NK-92 (cell line): ENCODE results near the gene SUCO.
"Not testable (repeated sequence)": the region's sequence is repeated elsewhere in the genome, so short reads cannot be mapped to it uniquely, and the experiment has no call there.

Source experiments
- DNase-seq: peaks from one replicate; lab custom pipeline; 2025; ENCODE audit not compliant: unreplicated experiment; lab: John Stamatoyannopoulos, UW

The SUCO gene, protein sequence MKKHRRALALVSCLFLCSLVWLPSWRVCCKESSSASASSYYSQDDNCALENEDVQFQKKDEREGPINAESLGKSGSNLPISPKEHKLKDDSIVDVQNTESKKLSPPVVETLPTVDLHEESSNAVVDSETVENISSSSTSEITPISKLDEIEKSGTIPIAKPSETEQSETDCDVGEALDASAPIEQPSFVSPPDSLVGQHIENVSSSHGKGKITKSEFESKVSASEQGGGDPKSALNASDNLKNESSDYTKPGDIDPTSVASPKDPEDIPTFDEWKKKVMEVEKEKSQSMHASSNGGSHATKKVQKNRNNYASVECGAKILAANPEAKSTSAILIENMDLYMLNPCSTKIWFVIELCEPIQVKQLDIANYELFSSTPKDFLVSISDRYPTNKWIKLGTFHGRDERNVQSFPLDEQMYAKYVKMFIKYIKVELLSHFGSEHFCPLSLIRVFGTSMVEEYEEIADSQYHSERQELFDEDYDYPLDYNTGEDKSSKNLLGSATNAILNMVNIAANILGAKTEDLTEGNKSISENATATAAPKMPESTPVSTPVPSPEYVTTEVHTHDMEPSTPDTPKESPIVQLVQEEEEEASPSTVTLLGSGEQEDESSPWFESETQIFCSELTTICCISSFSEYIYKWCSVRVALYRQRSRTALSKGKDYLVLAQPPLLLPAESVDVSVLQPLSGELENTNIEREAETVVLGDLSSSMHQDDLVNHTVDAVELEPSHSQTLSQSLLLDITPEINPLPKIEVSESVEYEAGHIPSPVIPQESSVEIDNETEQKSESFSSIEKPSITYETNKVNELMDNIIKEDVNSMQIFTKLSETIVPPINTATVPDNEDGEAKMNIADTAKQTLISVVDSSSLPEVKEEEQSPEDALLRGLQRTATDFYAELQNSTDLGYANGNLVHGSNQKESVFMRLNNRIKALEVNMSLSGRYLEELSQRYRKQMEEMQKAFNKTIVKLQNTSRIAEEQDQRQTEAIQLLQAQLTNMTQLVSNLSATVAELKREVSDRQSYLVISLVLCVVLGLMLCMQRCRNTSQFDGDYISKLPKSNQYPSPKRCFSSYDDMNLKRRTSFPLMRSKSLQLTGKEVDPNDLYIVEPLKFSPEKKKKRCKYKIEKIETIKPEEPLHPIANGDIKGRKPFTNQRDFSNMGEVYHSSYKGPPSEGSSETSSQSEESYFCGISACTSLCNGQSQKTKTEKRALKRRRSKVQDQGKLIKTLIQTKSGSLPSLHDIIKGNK (N-terminal part only)

DNA sequence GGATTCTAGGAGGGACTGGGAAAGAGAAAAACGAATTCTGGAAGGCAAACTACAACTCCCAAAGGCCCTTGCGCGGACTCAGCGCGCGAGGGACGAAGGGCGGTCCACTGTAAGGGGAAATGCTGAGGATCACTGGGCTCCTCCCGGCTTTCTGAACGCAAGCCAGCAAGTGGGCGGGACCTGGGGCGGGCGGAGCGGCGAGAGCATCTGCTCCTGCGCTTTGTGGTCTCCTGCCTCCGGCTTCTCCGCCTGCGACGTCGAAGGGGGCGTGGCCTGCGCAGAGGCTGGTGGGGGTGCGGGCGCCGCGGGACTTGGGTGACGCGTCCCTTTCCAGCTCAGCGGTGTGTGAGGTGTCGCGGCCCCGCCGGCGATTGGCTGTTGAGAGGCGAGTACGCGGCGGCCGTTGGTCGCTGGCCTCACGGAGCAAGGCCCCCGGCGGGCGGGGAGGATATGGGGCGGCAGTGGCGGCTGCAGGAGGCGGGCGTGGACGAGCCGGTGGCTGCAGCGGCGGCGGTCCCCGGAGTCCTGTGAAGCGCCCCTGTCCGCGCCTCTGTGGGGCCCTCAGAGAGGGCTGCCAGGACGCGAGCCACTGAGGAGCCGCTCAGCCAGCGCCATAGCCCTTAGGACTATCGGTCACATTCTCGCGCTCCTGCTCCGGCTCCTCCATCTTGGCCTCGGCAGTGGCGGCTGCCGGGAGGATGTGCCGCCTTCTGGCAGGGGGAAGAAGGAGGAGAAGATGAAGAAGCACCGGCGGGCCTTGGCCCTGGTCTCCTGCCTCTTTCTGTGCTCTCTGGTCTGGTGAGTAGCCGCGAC is at the start of gene SUCO:
Gene SUCO, plus strand, starts transcription at position 451 of the 813 bp plus-strand sequence. Its CDS starts 286 bp downstream, at position 737.
- DNase-seq, result peak; percentile 98

DNA sequence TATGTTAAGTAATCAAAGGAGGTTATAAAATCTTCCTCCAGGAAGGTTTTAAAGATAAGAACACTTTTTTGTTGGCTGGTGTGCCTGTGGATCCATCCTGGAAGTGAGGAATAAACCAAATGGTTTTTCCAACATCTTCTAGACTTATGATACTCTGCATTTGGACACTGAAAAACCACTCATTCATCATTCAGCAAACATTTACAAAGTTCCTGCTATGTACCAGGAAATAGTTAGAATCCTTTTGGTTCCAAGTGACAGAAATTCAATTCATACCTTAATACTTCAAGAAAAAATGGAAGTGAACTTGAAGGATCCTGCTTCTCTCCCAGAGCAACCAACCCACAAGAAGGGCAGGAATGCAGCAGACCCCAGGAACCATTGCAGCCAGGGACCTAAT is 49.5 kb upstream of the SUCO start:
- no peak for DNase-seq

GRCh38 chr1:172484252-172484651 is 48.7 kb upstream of the SUCO start:
- no peak for DNase-seq

- no peak for DNase-seq
Observed at GRCh38 chr1:172485626-172486025, 47.3 kb upstream of the SUCO start.

DNA sequence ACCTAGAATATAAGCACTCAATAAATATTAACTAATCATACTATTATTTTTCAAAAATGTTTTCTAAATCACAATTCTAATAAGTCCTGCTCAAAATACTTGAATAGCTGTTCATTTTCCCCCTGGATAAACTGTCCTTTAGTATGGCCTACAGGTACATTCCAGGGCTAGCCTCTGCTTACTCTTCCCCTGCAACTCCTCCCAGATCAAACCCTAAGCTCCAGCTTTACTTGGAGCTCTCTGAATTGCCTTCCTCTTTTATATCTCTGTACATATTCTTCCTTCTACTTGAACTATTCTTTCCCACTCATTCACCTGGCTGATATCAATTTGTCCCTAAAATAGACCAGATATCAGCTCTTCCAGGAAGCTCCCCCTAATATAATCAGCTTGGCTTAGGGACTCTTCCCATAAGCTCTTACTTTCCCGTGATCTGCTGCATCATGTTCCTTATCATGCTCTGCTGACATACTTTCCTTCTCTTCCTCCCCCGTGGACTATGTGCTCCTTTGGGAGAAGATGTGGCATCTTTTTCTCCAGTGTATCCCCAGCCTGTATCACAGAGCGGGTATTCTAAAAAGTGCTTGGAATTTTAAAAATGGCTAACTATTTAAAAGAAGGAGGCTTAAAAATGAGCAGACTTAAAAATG is 46.0 kb upstream of the SUCO start:
- DNase-seq, result no peak

- DNase-seq, result no peak
Observed at GRCh38 chr1:172487550-172487949, 45.4 kb upstream of the SUCO start.

DNA sequence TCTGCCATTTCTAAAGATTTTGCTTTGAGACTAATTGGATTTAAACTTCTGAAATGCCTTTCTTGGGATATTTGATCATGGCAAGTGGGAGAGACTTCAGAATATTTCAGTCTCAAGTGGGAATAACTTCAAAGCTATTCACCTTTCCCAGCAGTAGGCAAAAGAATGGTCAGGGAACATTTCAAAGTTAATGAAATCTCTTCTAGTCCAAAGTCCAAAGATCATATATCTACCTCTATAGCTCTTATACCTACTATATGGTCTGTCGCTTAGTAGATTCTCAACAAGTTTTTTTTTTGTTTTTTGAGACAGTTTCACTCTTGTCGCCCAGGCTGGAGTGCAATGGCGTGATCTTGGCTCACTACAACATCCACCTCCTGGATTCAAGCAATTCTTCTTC is 44.6 kb upstream of the SUCO start:
- DNase-seq, result no peak

DNA sequence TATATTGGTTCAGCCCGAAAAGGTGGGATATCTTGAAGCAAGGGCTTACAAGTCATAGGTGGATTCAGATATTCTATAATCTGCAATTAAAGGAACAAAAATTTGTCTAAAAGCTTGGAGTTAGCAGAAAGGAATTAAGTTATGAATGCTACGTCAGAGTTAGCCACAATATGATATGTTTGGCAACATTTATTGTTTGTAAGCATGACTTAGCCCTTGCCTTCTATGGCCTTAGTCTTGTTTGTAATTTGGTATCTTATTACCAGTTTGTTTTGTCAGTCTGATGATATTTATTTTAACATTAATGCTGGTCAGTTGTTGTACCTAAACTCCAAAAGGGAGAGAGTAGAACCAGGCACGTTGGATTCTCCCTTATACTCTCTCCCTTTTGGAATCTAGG is 43.1 kb upstream of the SUCO start:
- no peak for DNase-seq

GRCh38 chr1:172492421-172492820 is 40.5 kb upstream of the SUCO start:
- no peak for DNase-seq

DNA sequence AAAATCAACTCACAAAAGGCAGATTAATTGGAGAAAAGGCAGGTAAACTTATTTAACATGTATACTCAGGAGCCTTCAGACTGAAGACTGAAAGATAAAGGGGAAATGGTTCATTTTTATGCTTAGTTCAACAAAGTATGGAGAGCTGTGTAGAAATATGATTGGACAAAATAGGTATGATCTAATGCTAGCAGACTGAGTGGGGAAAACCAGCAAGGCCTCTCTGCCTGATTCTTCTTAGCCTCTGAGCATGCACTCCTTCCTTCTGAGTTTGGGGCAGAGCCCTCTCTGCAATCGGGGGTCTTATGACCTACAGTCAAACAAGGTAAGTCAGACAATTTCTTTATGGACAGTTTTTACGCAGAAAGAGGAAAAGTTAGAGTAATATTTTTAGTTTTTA is 38.8 kb upstream of the SUCO start:
- no peak for DNase-seq

DNA sequence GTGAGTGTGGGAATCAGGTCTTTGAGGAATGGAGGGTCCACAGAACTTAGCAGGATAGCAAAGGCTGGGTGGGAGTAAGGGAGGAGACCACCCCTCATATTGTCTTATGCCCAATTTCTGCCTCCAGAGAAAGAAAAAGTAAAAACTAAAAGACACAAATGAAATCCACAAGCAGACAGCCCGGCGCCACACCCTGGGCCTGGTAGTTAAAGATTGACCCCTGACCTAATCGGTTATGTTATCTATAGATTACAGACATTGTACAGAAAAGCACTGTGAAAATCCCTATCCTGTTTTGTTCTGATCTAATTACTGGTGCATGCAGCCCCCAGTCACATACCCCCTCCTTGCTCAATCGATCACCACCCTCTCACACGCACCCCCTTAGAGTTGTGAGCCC is 36.8 kb upstream of the SUCO start:
- not testable (repeated sequence) for DNase-seq

DNA sequence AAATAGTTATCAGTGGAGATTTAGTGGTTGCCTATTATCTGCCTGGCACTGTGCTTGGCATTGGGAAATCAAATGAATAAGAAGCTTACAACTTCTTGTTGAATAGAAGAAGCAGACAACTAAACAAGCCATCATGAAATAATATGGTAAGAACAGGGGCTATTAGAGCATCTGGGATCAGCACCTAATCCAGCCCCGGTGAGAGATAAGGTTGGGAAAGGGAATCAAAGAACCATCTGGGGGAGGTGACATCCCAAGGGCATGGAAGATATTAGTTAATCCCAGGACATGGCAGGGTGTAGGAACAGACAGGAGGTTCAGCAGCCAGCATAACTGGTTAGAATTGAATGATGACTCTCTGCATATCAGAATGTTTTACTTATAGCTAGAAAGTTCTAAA is 36.3 kb upstream of the SUCO start:
- no peak for DNase-seq

DNA sequence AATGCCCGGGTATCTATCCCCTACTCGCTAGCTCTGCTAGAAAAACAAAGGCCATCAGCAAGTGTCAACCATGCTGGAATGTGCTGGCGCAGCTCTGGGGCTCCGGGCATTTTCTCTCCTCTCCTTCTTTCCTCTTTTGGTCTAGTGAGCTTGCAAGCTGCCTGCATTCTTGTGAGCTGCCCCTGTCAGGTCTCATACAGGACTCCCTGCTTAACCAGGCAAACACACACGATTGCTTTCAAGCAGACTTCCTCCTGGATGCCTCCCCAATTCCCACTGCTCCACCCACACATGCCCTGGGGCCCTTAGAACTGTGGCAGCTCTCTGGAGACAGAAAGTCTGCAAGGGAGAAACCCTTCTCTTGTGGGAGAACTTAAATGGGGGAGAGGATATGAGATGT is 35.7 kb upstream of the SUCO start:
- DNase-seq, result no peak

DNA sequence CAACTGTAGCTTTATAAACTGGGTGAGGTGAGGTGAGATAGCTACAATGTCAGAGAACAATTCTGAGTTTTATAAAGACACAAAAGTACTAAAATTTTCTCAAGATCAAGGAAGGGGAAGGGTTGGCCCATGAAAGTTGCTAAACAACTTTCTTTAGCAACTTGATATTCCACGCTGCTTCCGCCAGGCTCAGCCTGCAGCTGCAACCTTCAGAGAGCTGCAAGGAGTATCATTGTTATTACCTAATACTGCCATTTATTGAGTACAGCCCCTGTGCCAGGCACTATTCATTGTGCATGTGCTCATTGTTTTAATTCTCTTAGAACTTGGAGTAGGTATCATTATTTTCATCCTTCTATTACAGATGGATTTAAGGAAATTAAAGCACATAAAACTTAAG is 34.1 kb upstream of the SUCO start:
- no peak for DNase-seq

DNA sequence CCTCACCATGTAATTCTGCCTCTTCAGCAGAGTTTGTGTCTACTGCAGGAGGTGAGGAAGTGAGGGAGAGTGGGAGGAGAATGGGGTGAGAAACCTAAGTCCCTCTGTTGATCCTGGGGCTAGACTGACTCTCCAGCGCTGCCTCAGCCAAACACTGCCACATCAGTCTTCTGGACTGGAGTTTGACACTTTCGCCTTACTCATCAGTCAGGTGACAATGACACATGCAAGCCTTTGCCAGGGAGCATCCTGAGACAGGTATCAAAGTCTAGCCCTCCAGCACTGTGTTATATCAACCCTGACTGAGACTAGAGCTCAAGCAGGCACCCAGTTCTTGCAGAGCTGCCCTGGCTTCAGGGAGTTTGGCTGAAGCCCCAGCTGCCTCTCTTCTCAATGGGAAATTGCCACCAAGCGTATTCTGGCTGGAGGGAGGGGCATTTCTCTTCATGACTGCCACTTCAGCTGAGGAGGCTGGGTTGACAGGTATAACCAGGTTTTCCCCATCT is 33.3 kb upstream of the SUCO start:
- no peak for DNase-seq

DNA sequence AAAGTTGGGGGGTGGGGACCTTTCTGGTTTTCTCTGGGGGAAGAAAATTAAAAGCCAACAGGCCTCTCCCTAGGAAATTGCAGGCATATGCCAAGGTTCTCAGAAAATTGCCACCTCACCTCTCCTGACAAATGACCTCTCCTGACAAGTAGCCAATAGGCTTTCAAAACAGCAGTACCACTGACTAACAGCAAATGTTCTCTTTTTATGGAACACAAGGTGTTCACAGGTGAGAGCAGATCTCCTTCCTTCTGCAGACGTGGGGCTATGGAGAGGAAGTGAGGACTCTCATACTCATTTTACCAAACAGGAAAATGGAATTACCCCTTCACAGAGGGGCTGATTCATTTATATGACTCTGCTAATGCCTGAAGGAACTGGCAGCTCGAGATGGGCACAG is 32.7 kb upstream of the SUCO start:
- DNase-seq, result no peak

DNA sequence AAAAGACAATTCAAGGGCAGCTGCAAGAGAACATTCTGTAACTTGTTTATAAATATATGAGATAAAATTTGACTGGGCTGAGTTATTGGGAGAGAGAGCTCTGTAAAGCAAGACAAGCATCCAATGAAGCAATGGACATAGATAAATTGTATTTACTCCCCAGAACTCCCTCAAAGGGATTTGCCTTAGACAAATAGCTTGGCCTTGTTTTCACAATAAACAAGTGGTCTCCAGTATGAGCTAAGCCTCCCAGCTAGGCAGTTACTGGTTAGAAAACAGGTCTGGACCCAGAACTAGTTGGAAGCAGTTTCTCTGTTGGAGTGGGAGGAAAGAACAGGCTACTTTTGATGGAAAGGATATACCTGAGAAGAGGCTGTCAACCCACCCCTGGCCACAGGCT is 25.2 kb upstream of the SUCO start:
- no peak for DNase-seq

DNA sequence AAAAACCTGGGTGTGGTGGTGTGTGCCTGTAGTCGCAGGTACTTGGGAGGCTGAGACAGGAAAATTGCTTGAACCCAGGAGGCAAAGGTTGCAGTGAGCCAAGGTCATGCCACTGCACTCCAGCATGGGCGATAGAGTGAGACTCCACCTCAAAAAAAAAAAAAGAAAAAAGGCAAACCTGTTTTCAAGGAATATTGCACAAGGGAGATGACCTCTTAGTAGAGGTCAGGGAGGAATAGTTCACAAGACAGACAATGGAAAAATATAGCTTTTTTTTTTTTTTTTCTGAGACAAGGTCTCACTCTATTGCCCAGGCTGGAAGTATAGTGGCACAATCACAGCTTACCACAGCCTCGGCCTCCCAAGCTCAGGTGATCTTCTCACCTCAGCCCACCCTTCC is 22.5 kb upstream of the SUCO start:
- DNase-seq, result no peak

GRCh38 chr1:172512591-172512990 is 20.4 kb upstream of the SUCO start:
- DNase-seq, result no peak

- DNase-seq, result no peak
Observed at GRCh38 chr1:172513479-172513878, 19.5 kb upstream of the SUCO start.
